WTC11 (cell line): ENCODE data around the gene OR51I2. TPM values are rescaled to one million over a fixed set of nuclear protein-coding genes. Genes with fewer than 3 reads are reported as not detected.

Experiments
- ATAC-seq: fragments of 200-7000 bp; cut with Tn5 transposase; 2 replicates; pipeline ENCODE4 v1.10.0; 2021; ENCODE audit warnings: mild to moderate bottlenecking, moderate library complexity
- CTCF ChIA-PET: fragments of 300-600 bp; sonication (Branson Sonifier 250); formaldehyde crosslinking; loops from one replicate; lab custom pipeline; 2021; ENCODE audit warnings: antibody characterized with exemption; lab: Charles Lee
- POLR2A ChIA-PET: fragments of 350-600 bp; sonication (Branson Sonifier 250); formaldehyde crosslinking; loops from one replicate; lab custom pipeline; 2021; ENCODE audit warnings: antibody characterized with exemption; lab: Charles Lee
- DNase-seq: peaks from one replicate; pipeline ENCODE4 v3.0.0; 2021; ENCODE audit warnings: low spot score
- H3K27ac Mint-ChIP-seq: 2 replicates; pipeline ENCODE4 v1.8.0; 2021; ENCODE audit warnings: mixed read lengths
- H3K27me3 Mint-ChIP-seq: 2 replicates; pipeline ENCODE4 v1.8.0; 2021; ENCODE audit warnings: low read depth, mild to moderate bottlenecking, moderate library complexity, mixed read lengths
- H3K36me3 Mint-ChIP-seq: 2 replicates; pipeline ENCODE4 v1.8.0; 2021; ENCODE audit warnings: mixed read lengths
- H3K4me1 Mint-ChIP-seq: 2 replicates; pipeline ENCODE4 v1.8.0; 2022; ENCODE audit warnings: mixed read lengths
- H3K4me3 Mint-ChIP-seq: 2 replicates; pipeline ENCODE4 v1.8.0; 2021; ENCODE audit warnings: mild to moderate bottlenecking, moderate library complexity, mixed read lengths
- H3K9me3 Mint-ChIP-seq: 2 replicates; pipeline ENCODE4 v1.8.0; 2021; ENCODE audit warnings: mixed read lengths
- ESRRA ChIP-seq: sonication (generic); formaldehyde crosslinking; IDR thresholded peaks from 2 replicates; pipeline ENCODE4 v1.8.1; 2022; ENCODE audit warnings: mild to moderate bottlenecking, missing genetic modification reagents, borderline replicate concordance
- FOXP1 ChIP-seq: sonication (generic); formaldehyde crosslinking; IDR thresholded peaks from 2 replicates; pipeline ENCODE4 v1.8.0; 2022; ENCODE audit warnings: missing genetic modification reagents, mild to moderate bottlenecking, moderate library complexity, borderline replicate concordance
- FOXP4 ChIP-seq: sonication (generic); formaldehyde crosslinking; IDR thresholded peaks from 2 replicates; pipeline ENCODE4 v1.8.0; 2022; ENCODE audit warnings: mild to moderate bottlenecking, missing genetic modification reagents
- HMGA2 ChIP-seq: fragments of 250-450 bp; sonication (Bioruptor Pico); IDR thresholded peaks from 2 replicates; pipeline ENCODE4 v1.4.0; 2021; ENCODE audit warnings: mild to moderate bottlenecking, moderate library complexity
- JAZF1 ChIP-seq: fragments of 250-450 bp; sonication (Bioruptor Pico); IDR thresholded peaks from 2 replicates; pipeline ENCODE4 v1.9.0; 2021; ENCODE audit warnings: moderate library complexity, mild to moderate bottlenecking, inconsistent platforms
- MYBL2 ChIP-seq: sonication (generic); formaldehyde crosslinking; IDR thresholded peaks from 2 replicates; pipeline ENCODE4 v1.8.1; 2023; ENCODE audit warnings: mild to moderate bottlenecking, moderate library complexity, missing genetic modification reagents
- SMAD3 ChIP-seq: sonication (generic); formaldehyde crosslinking; IDR thresholded peaks from 2 replicates; pipeline ENCODE4 v1.8.0; 2022; ENCODE audit warnings: missing genetic modification reagents, mild to moderate bottlenecking, borderline replicate concordance
- TCF7 ChIP-seq: sonication (generic); formaldehyde crosslinking; IDR thresholded peaks from 2 replicates; pipeline ENCODE4 v1.8.0; 2022; ENCODE audit warnings: mild to moderate bottlenecking, low read depth, missing genetic modification reagents, moderate library complexity
- TEAD4 ChIP-seq: sonication (generic); formaldehyde crosslinking; IDR thresholded peaks from 2 replicates; pipeline ENCODE4 v1.8.0; 2022; ENCODE audit warnings: mild to moderate bottlenecking, missing genetic modification reagents
- USF1 ChIP-seq: sonication (generic); formaldehyde crosslinking; IDR thresholded peaks from 2 replicates; pipeline ENCODE4 v1.8.0; 2022; ENCODE audit warnings: mild to moderate bottlenecking, missing genetic modification reagents
- ZNF232 ChIP-seq: sonication (generic); formaldehyde crosslinking; IDR thresholded peaks from 2 replicates; pipeline ENCODE4 v1.8.0; 2022; ENCODE audit warnings: mild to moderate bottlenecking, missing genetic modification reagents
- ZNF532 ChIP-seq: fragments of 250-450 bp; sonication (Bioruptor Pico); IDR thresholded peaks from 2 replicates; pipeline ENCODE4 v1.9.0; 2021; ENCODE audit warnings: mild to moderate bottlenecking, borderline replicate concordance
- total RNA-seq: library from RNA; stranded (reverse); gene quantifications from 3 replicates; pipeline ENCODE4 v1.2.3, GENCODE V29; 2021
- TF ChIP-seq, protein P1 (sequence below): sonication (generic); formaldehyde crosslinking; IDR thresholded peaks from 2 replicates; pipeline ENCODE4 v1.8.0; 2022; ENCODE audit warnings: mild to moderate bottlenecking, missing genetic modification reagents
- TF ChIP-seq, protein P2 (sequence below): sonication (generic); formaldehyde crosslinking; IDR thresholded peaks from 2 replicates; pipeline ENCODE4 v1.8.0; 2022; ENCODE audit warnings: missing genetic modification reagents

Gene OR51I2
- total RNA-seq, 1 experiment from 2014 or later, result not detected

DNA sequence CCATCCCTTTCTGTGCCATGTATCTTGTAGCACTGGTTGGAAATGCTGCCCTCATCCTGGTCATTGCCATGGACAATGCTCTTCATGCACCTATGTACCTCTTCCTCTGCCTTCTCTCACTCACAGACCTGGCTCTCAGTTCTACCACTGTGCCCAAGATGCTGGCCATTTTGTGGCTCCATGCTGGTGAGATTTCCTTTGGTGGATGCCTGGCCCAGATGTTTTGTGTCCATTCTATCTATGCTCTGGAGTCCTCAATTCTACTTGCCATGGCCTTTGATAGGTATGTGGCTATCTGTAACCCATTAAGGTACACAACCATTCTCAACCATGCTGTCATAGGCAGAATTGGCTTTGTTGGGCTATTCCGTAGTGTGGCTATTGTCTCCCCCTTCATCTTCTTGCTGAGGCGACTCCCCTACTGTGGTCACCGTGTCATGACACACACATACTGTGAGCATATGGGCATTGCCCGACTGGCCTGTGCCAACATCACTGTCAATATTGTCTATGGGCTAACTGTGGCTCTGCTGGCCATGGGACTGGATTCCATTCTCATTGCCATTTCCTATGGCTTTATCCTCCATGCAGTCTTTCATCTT lies 39.8 kb downstream of the OR51I2 start (continued):
- TF ChIP-seq ZNF532 (no peak), SMAD3 (no peak), MYBL2 (CRISPR knock-in tag) (no peak), ESRRA (CRISPR knock-in tag) (no peak)

GRCh38 chr11:5489576-5490357 lies 40.6 kb downstream of the OR51I2 start:
- Mint-ChIP-seq H3K36me3 (no peaks in the 10 kb centered on the region), H3K4me3 (no peak overlapping the region), H3K27me3 (no peaks in the 10 kb centered on the region; the same call in 1 of the 2 replicates), H3K4me1 (no peaks in the 10 kb centered on the region), H3K27ac (no peak overlapping the region), H3K9me3 (no peaks in the 10 kb centered on the region)
- CTCF ChIA-PET, result no interaction called here
- ATAC-seq, result no peak
- POLR2A ChIA-PET, result no interaction called here
- no peak for TF ChIP-seq ZNF232
- TF ChIP-seq TCF7 (CRISPR knock-in tag), result no peak
- no peak for TF ChIP-seq FOXP4 (CRISPR knock-in tag)
- no peak for TF ChIP-seq TEAD4
- no peak for TF ChIP-seq FOXP1 (CRISPR knock-in tag)
- TF ChIP-seq, protein P1, sequence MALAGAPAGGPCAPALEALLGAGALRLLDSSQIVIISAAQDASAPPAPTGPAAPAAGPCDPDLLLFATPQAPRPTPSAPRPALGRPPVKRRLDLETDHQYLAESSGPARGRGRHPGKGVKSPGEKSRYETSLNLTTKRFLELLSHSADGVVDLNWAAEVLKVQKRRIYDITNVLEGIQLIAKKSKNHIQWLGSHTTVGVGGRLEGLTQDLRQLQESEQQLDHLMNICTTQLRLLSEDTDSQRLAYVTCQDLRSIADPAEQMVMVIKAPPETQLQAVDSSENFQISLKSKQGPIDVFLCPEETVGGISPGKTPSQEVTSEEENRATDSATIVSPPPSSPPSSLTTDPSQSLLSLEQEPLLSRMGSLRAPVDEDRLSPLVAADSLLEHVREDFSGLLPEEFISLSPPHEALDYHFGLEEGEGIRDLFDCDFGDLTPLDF (CRISPR knock-in tag), result no peak
- TF ChIP-seq, protein P2, sequence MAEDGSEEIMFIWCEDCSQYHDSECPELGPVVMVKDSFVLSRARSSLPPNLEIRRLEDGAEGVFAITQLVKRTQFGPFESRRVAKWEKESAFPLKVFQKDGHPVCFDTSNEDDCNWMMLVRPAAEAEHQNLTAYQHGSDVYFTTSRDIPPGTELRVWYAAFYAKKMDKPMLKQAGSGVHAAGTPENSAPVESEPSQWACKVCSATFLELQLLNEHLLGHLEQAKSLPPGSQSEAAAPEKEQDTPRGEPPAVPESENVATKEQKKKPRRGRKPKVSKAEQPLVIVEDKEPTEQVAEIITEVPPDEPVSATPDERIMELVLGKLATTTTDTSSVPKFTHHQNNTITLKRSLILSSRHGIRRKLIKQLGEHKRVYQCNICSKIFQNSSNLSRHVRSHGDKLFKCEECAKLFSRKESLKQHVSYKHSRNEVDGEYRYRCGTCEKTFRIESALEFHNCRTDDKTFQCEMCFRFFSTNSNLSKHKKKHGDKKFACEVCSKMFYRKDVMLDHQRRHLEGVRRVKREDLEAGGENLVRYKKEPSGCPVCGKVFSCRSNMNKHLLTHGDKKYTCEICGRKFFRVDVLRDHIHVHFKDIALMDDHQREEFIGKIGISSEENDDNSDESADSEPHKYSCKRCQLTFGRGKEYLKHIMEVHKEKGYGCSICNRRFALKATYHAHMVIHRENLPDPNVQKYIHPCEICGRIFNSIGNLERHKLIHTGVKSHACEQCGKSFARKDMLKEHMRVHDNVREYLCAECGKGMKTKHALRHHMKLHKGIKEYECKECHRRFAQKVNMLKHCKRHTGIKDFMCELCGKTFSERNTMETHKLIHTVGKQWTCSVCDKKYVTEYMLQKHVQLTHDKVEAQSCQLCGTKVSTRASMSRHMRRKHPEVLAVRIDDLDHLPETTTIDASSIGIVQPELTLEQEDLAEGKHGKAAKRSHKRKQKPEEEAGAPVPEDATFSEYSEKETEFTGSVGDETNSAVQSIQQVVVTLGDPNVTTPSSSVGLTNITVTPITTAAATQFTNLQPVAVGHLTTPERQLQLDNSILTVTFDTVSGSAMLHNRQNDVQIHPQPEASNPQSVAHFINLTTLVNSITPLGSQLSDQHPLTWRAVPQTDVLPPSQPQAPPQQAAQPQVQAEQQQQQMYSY (CRISPR knock-in tag), result no peak
- TF ChIP-seq HMGA2 (CRISPR knock-in tag), result no peak
- no peak for TF ChIP-seq USF1 (CRISPR knock-in tag)
- no peak for TF ChIP-seq ZNF532
- TF ChIP-seq JAZF1 (CRISPR knock-in tag), result no peak
- no peak for DNase-seq
